ENCODE results near the gene CEPT1. TPM values are rescaled to one million over a fixed set of nuclear protein-coding genes. Genes with fewer than 3 reads are reported as not detected.

Gene CEPT1
- polyA plus RNA-seq, 1 of the 3 experiments (the other 2 are of a cell fraction), result 11.6 TPM

DNA sequence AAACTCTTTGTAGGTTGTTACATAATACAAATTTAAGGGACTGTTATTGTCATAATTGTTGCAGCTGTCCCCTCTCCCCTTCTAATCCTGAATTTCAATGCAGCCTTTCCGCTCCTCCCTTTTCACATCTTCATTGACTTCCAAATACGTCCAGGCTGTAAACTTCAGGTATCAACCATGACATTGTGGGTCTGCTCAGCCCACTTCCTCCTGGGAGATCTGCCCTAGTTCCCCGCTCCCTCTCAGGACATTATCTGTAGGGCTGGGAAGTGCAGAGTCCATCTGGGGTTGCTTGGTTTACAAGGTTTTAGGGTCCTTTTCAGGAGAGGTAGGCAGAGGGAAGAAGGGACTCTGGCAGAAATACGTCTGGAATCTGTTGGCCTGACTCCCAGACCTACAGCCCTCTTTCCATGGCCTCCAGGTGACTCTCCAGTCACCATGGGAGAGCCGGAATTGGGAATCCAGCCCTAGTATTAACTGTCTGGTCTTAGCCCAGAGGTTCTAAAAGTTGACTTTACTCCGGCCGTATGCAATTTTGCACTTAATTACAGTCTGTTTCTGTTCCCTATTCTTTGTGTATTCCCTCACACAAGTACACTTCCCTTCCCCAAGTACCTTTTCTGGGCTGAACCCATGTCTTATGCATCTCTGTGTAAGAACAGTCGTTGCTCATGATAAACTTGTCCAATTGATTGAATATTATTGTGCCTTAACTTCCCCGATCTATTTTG is 65.1 kb downstream of the CEPT1 start:
- ChIA-PET CTCF (no interaction called here), POLR2A (no interaction called here)
- Histone ChIP-seq H3K9ac (no peak overlapping the region), H3K9me3 (no peaks in the 10 kb centered on the region), H3K4me2 (peak overlapping the region; percentile 77; the same call in 1 of the 2 replicates), H3K4me1 (ENCODE audit: control insufficient read depth in 1 of 2, insufficient read depth in 2 of 2, low read depth in 1 of 2, low read length in 1 of 2) (no peaks in the 10 kb centered on the region; a peak in 1 of 4 replicates), H4K20me1 (ENCODE audit: insufficient read depth) (no peaks in the 10 kb centered on the region), H3K79me2 (ENCODE audit: insufficient read depth) (no peaks in the 10 kb centered on the region), H2AFZ (ENCODE audit: low read depth) (no peak overlapping the region), H3K27me3 (ENCODE audit: insufficient read depth) (no peaks in the 10 kb centered on the region), H3K4me3 (ENCODE audit: low read depth in 2 of 2, low read length in 1 of 2) (no peak overlapping the region), H3K27ac (ENCODE audit: low read depth in 2 of 2, low read length in 1 of 2) (no peak overlapping the region), H3F3A (replicated peaks; ENCODE audit: insufficient read depth) (no peaks in the 10 kb centered on the region), H3K36me3 (replicated peaks in 1 of 2; ENCODE audit: control insufficient read depth in 1 of 2, insufficient read depth in 2 of 2, low read length in 1 of 2) (no peaks in the 10 kb centered on the region), H3K9me2 (no peaks in the 10 kb centered on the region)
- DNase-seq, result no peak
- TF ChIP-seq SMC3 (IDR thresholded peaks at IDR 0.05; ENCODE audit: low read depth, low read length) (no peak), GATA2 (CRISPR knock-in tag; IDR thresholded peaks at IDR 0.05) (no peak), TCF12 (IDR thresholded peaks at IDR 0.05) (no peak), FOXM1 (IDR thresholded peaks at IDR 0.05; ENCODE audit: low read depth) (no peak), POLR2AphosphoS5 (IDR thresholded peaks at IDR 0.05; ENCODE audit: low read depth, low read length) (no peak), RAD21 (IDR thresholded peaks at IDR 0.05; ENCODE audit: low read length) (no peak), RFX5 (IDR thresholded peaks at IDR 0.05; ENCODE audit: low read length) (no peak), TEAD4 (IDR thresholded peaks at IDR 0.05; ENCODE audit: borderline replicate concordance, insufficient read depth) (no peak), CHD2 (IDR thresholded peaks at IDR 0.05; ENCODE audit: low read length, partially characterized antibody) (no peak), MEF2A (IDR thresholded peaks at IDR 0.05; ENCODE audit: borderline replicate concordance, low read depth) (no peak), GABPA (IDR thresholded peaks at IDR 0.05; ENCODE audit: low read depth) (no peak), EZH2phosphoT487 (IDR thresholded peaks at IDR 0.05; ENCODE audit: borderline replicate concordance, low read depth) (no peak), MXI1 (IDR thresholded peaks at IDR 0.05; ENCODE audit: low read depth, low read length) (no peak), NRF1 (IDR thresholded peaks at IDR 0.05; ENCODE audit: low read depth, low read length) (no peak), FOXJ3 (CRISPR knock-in tag; IDR thresholded peaks at IDR 0.05) (no peak)
- TF ChIP-seq, protein P1, sequence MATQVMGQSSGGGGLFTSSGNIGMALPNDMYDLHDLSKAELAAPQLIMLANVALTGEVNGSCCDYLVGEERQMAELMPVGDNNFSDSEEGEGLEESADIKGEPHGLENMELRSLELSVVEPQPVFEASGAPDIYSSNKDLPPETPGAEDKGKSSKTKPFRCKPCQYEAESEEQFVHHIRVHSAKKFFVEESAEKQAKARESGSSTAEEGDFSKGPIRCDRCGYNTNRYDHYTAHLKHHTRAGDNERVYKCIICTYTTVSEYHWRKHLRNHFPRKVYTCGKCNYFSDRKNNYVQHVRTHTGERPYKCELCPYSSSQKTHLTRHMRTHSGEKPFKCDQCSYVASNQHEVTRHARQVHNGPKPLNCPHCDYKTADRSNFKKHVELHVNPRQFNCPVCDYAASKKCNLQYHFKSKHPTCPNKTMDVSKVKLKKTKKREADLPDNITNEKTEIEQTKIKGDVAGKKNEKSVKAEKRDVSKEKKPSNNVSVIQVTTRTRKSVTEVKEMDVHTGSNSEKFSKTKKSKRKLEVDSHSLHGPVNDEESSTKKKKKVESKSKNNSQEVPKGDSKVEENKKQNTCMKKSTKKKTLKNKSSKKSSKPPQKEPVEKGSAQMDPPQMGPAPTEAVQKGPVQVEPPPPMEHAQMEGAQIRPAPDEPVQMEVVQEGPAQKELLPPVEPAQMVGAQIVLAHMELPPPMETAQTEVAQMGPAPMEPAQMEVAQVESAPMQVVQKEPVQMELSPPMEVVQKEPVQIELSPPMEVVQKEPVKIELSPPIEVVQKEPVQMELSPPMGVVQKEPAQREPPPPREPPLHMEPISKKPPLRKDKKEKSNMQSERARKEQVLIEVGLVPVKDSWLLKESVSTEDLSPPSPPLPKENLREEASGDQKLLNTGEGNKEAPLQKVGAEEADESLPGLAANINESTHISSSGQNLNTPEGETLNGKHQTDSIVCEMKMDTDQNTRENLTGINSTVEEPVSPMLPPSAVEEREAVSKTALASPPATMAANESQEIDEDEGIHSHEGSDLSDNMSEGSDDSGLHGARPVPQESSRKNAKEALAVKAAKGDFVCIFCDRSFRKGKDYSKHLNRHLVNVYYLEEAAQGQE (IDR thresholded peaks at IDR 0.05; ENCODE audit: low read depth, low read length), result no peak
- TF ChIP-seq, protein P2, sequence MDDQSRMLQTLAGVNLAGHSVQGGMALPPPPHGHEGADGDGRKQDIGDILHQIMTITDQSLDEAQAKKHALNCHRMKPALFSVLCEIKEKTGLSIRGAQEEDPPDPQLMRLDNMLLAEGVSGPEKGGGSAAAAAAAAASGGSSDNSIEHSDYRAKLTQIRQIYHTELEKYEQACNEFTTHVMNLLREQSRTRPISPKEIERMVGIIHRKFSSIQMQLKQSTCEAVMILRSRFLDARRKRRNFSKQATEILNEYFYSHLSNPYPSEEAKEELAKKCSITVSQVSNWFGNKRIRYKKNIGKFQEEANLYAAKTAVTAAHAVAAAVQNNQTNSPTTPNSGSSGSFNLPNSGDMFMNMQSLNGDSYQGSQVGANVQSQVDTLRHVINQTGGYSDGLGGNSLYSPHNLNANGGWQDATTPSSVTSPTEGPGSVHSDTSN (IDR thresholded peaks at IDR 0.05), result no peak
- WGBS (ENCODE audit: low lambda C conversion rate), result 75% methylated on average over 9 of the region's 9 CpGs
